Heart left ventricle (tissue), 13 donors: Measurements from ENCODE around the gene PDGFD.

Experiments used
- POLR2A ChIP-seq, 2 donors: fragments of 450-650 bp; IDR thresholded peaks; one replicate each; pipeline ENCODE4 v1.6.1; 2017; ENCODE audit warnings: antibody characterized with exemption in 2 of 2, mild to moderate bottlenecking in 2 of 2, moderate library complexity in 2 of 2
- TF ChIP-seq, protein P1 (sequence below), 12 donors: fragments of 200-600 bp; sonication (generic) in 4 of 12; IDR thresholded peaks; one replicate each; pipeline versions ENCODE4 v1.5.0 to v1.8.0; 2018 to 2022; ENCODE audit warnings: antibody characterized with exemption in 12 of 12, mild to moderate bottlenecking in 5 of 12
- donor health status: ischemic (EF 13 %, LVEDD 7.1; RV severe dilation, severe dysfunction).
- donor health status: DM: no; HTN: yes; CAD: no.
- donor health status: DM: no; HTN: no; CAD: no.
- donor health status: ischemic (EF 25% LVEDD 6.9; RV normal size, moderate dysfunction).
- donor health status: ischemic (EF 25% LVEDD 5.7; RV mildly dilated, moderate dysfunction).
- donor health status: ischemic (EF 35%, LVEDD 5.7; RV mildly dilated, moderate dysfunction).
- donor health status: nonischemic (EF 11% LVEDD 7.7; RV severe dilation, severe dysfunction).
- donor health status: DM: yes; HTN: yes; CAD: no.
- donor health status: PGD.
- donor health status: ischemic (EF 29% LVEDD 5.4; RV normal size, mild dysfunction).
- donor health status: nonischemic (EF 23%, LVEDD 6.1; RV moderate dilation, normal function).

- TF ChIP-seq, protein P1, sequence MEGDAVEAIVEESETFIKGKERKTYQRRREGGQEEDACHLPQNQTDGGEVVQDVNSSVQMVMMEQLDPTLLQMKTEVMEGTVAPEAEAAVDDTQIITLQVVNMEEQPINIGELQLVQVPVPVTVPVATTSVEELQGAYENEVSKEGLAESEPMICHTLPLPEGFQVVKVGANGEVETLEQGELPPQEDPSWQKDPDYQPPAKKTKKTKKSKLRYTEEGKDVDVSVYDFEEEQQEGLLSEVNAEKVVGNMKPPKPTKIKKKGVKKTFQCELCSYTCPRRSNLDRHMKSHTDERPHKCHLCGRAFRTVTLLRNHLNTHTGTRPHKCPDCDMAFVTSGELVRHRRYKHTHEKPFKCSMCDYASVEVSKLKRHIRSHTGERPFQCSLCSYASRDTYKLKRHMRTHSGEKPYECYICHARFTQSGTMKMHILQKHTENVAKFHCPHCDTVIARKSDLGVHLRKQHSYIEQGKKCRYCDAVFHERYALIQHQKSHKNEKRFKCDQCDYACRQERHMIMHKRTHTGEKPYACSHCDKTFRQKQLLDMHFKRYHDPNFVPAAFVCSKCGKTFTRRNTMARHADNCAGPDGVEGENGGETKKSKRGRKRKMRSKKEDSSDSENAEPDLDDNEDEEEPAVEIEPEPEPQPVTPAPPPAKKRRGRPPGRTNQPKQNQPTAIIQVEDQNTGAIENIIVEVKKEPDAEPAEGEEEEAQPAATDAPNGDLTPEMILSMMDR (IDR thresholded peaks at IDR 0.05): no peak
- no peak for TF ChIP-seq POLR2A (IDR thresholded peaks at IDR 0.05)
Observed at GRCh38 chr11:103901656-103902055, 262.3 kb downstream of the PDGFD start.
